H9 (cell line): ENCODE data around the gene NSUN6. TPM values are rescaled to one million over a fixed set of nuclear protein-coding genes. Genes with fewer than 3 reads are reported as not detected.

ENCODE experiments used
- DNase-seq: peaks from one replicate; pipeline ENCODE4 v3.0.0-alpha.2; 2017
- H2AFZ ChIP-seq: one replicate; pipeline ENCODE4 v1.6.1; 2013; ENCODE audit warnings: mild to moderate bottlenecking, low read length, control low read depth, moderate library complexity
- H2AK5ac ChIP-seq: 2 replicates; pipeline ENCODE4 v1.6.1; 2013; ENCODE audit warnings: low read length, control low read depth, mixed read lengths; ENCODE audit not compliant: insufficient read length
- H2BK120ac ChIP-seq: one replicate; pipeline ENCODE4 v1.6.1; 2013; ENCODE audit warnings: low read depth, mild to moderate bottlenecking, low read length, control low read depth, inconsistent platforms; ENCODE audit not compliant: poor library complexity, severe bottlenecking
- H2BK12ac ChIP-seq: 2 replicates; pipeline ENCODE4 v1.6.1; 2013; ENCODE audit warnings: low read length, control low read depth, mixed read lengths, low read depth; ENCODE audit not compliant: insufficient read length
- H2BK15ac ChIP-seq: 2 replicates; pipeline ENCODE4 v1.6.1; 2013; ENCODE audit warnings: low read depth, low read length, control low read depth
- H2BK20ac ChIP-seq: one replicate; pipeline ENCODE4 v1.6.1; 2013; ENCODE audit warnings: low read depth, mild to moderate bottlenecking, low read length, control low read depth, inconsistent platforms; ENCODE audit not compliant: poor library complexity, severe bottlenecking
- H2BK5ac ChIP-seq: 2 replicates; pipeline ENCODE4 v1.6.1; 2013; ENCODE audit warnings: low read length, control low read depth, mixed read lengths; ENCODE audit not compliant: insufficient read length
- H3K14ac ChIP-seq: 2 replicates; pipeline ENCODE4 v1.6.1; 2013; ENCODE audit warnings: low read length, control low read depth; ENCODE audit not compliant: insufficient read depth
- H3K18ac ChIP-seq: 2 replicates; pipeline ENCODE4 v1.6.1; 2013; ENCODE audit warnings: low read depth, mild to moderate bottlenecking, mixed read lengths, low read length, control low read depth; ENCODE audit not compliant: insufficient read length
- H3K23ac ChIP-seq: 2 replicates; pipeline ENCODE4 v1.6.1; 2013; ENCODE audit warnings: low read length, control low read depth, mixed read lengths, low read depth; ENCODE audit not compliant: insufficient read length
- H3K23me2 ChIP-seq: 2 replicates; pipeline ENCODE4 v1.6.1; 2013; ENCODE audit warnings: low read depth, mild to moderate bottlenecking, mixed read lengths, low read length, control low read depth; ENCODE audit not compliant: insufficient read length, poor library complexity, severe bottlenecking
- H3K27ac ChIP-seq: 2 replicates; pipeline ENCODE4 v1.5.1; 2013; ENCODE audit warnings: low read length, control low read depth, mixed read lengths, low read depth; ENCODE audit not compliant: insufficient read length
- H3K27me3 ChIP-seq: 2 replicates; pipeline ENCODE4 v1.6.1; 2013; ENCODE audit warnings: low read length, control low read depth, inconsistent platforms; ENCODE audit not compliant: insufficient read depth
- H3K4ac ChIP-seq: 2 replicates; pipeline ENCODE4 v1.6.1; 2013; ENCODE audit warnings: low read depth, mild to moderate bottlenecking, control low read depth, inconsistent platforms, low read length, moderate library complexity
- H3K4me1 ChIP-seq: 2 replicates; pipeline ENCODE4 v1.6.1; 2013; ENCODE audit warnings: low read length, control low read depth, inconsistent platforms; ENCODE audit not compliant: insufficient read depth
- H3K4me2 ChIP-seq: 2 replicates; pipeline ENCODE4 v1.6.1; 2013; ENCODE audit warnings: low read length, control low read depth, mixed read lengths; ENCODE audit not compliant: insufficient read length, insufficient read depth
- H3K56ac ChIP-seq: 2 replicates; pipeline ENCODE4 v1.6.1; 2013; ENCODE audit warnings: low read depth, mild to moderate bottlenecking, mixed read lengths, low read length, control low read depth; ENCODE audit not compliant: insufficient read length
- H3K79me1 ChIP-seq: 2 replicates; pipeline ENCODE4 v1.6.1; 2013; ENCODE audit warnings: low read depth, mild to moderate bottlenecking, moderate library complexity, low read length, control low read depth, inconsistent platforms; ENCODE audit not compliant: insufficient read depth, poor library complexity, severe bottlenecking
- H3K79me2 ChIP-seq: 2 replicates; pipeline ENCODE4 v1.6.1; 2013; ENCODE audit warnings: low read length, control low read depth, inconsistent platforms; ENCODE audit not compliant: insufficient read depth
- H3K9ac ChIP-seq: 2 replicates; pipeline ENCODE4 v1.6.1; 2013; ENCODE audit warnings: low read length, control low read depth, mixed read lengths; ENCODE audit not compliant: insufficient read length; ENCODE audit errors: extremely low read depth
- H3K9me3 ChIP-seq: one replicate; pipeline ENCODE4 v1.6.1; 2013; ENCODE audit warnings: low read depth, low read length, inconsistent platforms; ENCODE audit not compliant: control insufficient read depth
- H3T11ph ChIP-seq: one replicate; pipeline ENCODE4 v1.6.1; 2013; ENCODE audit warnings: mild to moderate bottlenecking, low read length, control low read depth, inconsistent platforms
- H4K20me1 ChIP-seq: one replicate; pipeline ENCODE4 v1.6.1; 2013; ENCODE audit not compliant: control insufficient read depth, insufficient read length, insufficient read depth
- H4K5ac ChIP-seq: 2 replicates; pipeline ENCODE4 v1.6.1; 2013; ENCODE audit warnings: low read depth, mild to moderate bottlenecking, mixed read lengths, low read length, control low read depth; ENCODE audit not compliant: insufficient read length
- H4K8ac ChIP-seq: replicated peaks from 2 replicates; pipeline ENCODE4 v1.6.1; 2013; ENCODE audit warnings: low read length, control low read depth, mixed read lengths, low read depth; ENCODE audit not compliant: insufficient read length
- H4K91ac ChIP-seq: 2 replicates; pipeline ENCODE4 v1.6.1; 2013; ENCODE audit warnings: low read depth, mild to moderate bottlenecking, moderate library complexity, mixed read lengths, low read length, control low read depth; ENCODE audit not compliant: insufficient read length
- H3K27ac Mint-ChIP-seq, 3 experiments: 2 replicates in 2 of 3; 3 replicates in 1 of 3; pipeline ENCODE4 v1.8.0; 2020 to 2021; ENCODE audit warnings: mixed read lengths in 3 of 3, mild to moderate bottlenecking in 1 of 3, moderate library complexity in 1 of 3
- H3K27me3 Mint-ChIP-seq: 2 replicates; pipeline ENCODE4 v1.8.0; 2021; ENCODE audit warnings: low read depth, mild to moderate bottlenecking, moderate library complexity, mixed read lengths
- H3K36me3 Mint-ChIP-seq, 3 experiments: 2 replicates in 2 of 3; 3 replicates in 1 of 3; pipeline ENCODE4 v1.8.0; 2020 to 2021; ENCODE audit warnings: low read depth in 3 of 3, mixed read lengths in 3 of 3; ENCODE audit not compliant: insufficient read depth in 1 of 3
- H3K4me1 Mint-ChIP-seq, 2 experiments: 2 replicates each; pipeline ENCODE4 v1.8.0; 2020; ENCODE audit warnings: mixed read lengths in 2 of 2
- H3K4me3 Mint-ChIP-seq, 2 experiments: 2 replicates in 1 of 2; 3 replicates in 1 of 2; pipeline ENCODE4 v1.8.0; 2020 to 2021; ENCODE audit warnings: mild to moderate bottlenecking in 2 of 2, mixed read lengths in 2 of 2, moderate library complexity in 1 of 2
- H3K9me3 Mint-ChIP-seq, 2 experiments: 2 replicates in 1 of 2; 3 replicates in 1 of 2; pipeline ENCODE4 v1.8.0; 2020; ENCODE audit warnings: mild to moderate bottlenecking in 2 of 2, mixed read lengths in 2 of 2, moderate library complexity in 1 of 2
- WGBS: extraction: QIAGEN DNeasy Blood & Tissue Kit; methylation state at CpG from one replicate; pipeline ENCODE4 v1.1.7; 2013; ENCODE audit warnings: missing lambda C conversion rate, low lambda C conversion rate, mixed read lengths; ENCODE audit not compliant: insufficient read length; ENCODE audit errors: extremely low coverage; 5-methylcytosine and 5-hydroxymethylcytosine counted together
- total RNA-seq: library from RNA; stranded (reverse); gene quantifications from 2 replicates; pipeline ENCODE4 v1.2.1, GENCODE V29; 2021
- TF ChIP-seq, protein P1 (sequence below): fragments of 200-600 bp; sonication (generic); conservative IDR thresholded peaks from 3 replicates; pipeline ENCODE4 v1.8.0; 2021; ENCODE audit warnings: antibody characterized with exemption, mild to moderate bottlenecking

NSUN6 gene
- total RNA-seq, 1 experiment from 2014 or later = 11.9 TPM

DNA sequence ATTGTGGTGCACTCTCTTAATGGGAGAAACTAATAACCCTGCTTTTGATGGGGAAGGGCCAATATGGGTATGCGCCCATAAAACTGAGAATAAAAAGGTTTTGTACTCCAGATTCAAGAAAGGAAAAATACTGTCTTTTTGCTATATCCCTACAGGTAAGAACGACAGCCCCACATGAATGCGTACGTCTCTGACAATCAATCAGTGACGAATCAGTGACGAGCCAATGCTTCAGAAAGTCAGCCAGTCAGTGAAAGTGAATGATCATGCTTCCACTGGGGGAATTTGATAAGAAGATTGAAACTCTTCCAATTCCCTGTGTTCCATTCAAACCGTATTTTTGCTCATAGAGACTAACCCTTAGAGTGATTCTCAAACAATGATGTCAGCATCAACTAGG, 34.2 kb upstream of the NSUN6 start:
- no peaks in the 10 kb centered on the region for H3K79me2 ChIP-seq
- no peak overlapping the region for H2BK5ac ChIP-seq
- DNase-seq = no peak
- no peaks in the 10 kb centered on the region for H3K23me2 ChIP-seq
- no peak overlapping the region for H3T11ph ChIP-seq
- no peaks in the 10 kb centered on the region for H3K9me3 ChIP-seq
- Mint-ChIP-seq H3K36me3 (peaks cover 0 to 5% (median 0%) of the 10 kb centered on the region in 3 experiments; a peak in 2 of 7 replicates), H3K9me3 (no peaks in the 10 kb centered on the region), H3K27ac (no peak overlapping the region), H3K4me1 (peaks cover 10 to 11% of the 10 kb centered on the region in 2 experiments), H3K27me3 (no peaks in the 10 kb centered on the region), H3K4me3 (no peak overlapping the region)
- no peak overlapping the region for H3K56ac ChIP-seq
- no peaks in the 10 kb centered on the region for H4K20me1 ChIP-seq
- no peak overlapping the region for H3K23ac ChIP-seq
- H3K18ac ChIP-seq = no peak overlapping the region
- H3K4ac ChIP-seq = no peak overlapping the region
- WGBS = no CpG with 5 or more reads among the region's 7 CpGs
- no peak overlapping the region for H3K9ac ChIP-seq
- H2BK15ac ChIP-seq = no peak overlapping the region
- TF ChIP-seq, protein P1, sequence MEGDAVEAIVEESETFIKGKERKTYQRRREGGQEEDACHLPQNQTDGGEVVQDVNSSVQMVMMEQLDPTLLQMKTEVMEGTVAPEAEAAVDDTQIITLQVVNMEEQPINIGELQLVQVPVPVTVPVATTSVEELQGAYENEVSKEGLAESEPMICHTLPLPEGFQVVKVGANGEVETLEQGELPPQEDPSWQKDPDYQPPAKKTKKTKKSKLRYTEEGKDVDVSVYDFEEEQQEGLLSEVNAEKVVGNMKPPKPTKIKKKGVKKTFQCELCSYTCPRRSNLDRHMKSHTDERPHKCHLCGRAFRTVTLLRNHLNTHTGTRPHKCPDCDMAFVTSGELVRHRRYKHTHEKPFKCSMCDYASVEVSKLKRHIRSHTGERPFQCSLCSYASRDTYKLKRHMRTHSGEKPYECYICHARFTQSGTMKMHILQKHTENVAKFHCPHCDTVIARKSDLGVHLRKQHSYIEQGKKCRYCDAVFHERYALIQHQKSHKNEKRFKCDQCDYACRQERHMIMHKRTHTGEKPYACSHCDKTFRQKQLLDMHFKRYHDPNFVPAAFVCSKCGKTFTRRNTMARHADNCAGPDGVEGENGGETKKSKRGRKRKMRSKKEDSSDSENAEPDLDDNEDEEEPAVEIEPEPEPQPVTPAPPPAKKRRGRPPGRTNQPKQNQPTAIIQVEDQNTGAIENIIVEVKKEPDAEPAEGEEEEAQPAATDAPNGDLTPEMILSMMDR = no peak
- no peak overlapping the region for H2AK5ac ChIP-seq
- H2AFZ ChIP-seq = no peak overlapping the region
- no peak overlapping the region for H2BK20ac ChIP-seq
- no peak overlapping the region for H3K4me2 ChIP-seq
- H4K5ac ChIP-seq = no peak overlapping the region
- no peaks in the 10 kb centered on the region for H3K4me1 ChIP-seq
- no peak overlapping the region for H2BK12ac ChIP-seq
- no peak overlapping the region for H3K14ac ChIP-seq
- H3K27me3 ChIP-seq = no peaks in the 10 kb centered on the region
- no peak overlapping the region for H2BK120ac ChIP-seq
- H4K91ac ChIP-seq = no peak overlapping the region
- H3K79me1 ChIP-seq = no peaks in the 10 kb centered on the region
- no peak overlapping the region for H3K27ac ChIP-seq
- no peak overlapping the region for H4K8ac ChIP-seq
